Erythroblast (primary cell): Measurements from ENCODE around the gene ROBO3.

Experiments
- GATA1 ChIP-seq: IDR thresholded peaks from 2 replicates; pipeline ENCODE4 v1.6.1; 2011; ENCODE audit warnings: low read depth, mild to moderate bottlenecking, control low read depth, low read length, moderate library complexity
- POLR2A ChIP-seq: IDR thresholded peaks from 2 replicates; pipeline ENCODE4 v1.6.1; 2011; ENCODE audit warnings: mild to moderate bottlenecking, low read length

- no peak for TF ChIP-seq POLR2A
- no peak for TF ChIP-seq GATA1
Observed at GRCh38 chr11:124916370-124916710, 51.1 kb downstream of the ROBO3 start.
